Thyroid gland (tissue), 4 donors: ENCODE results near the gene EDNRA. TPM values are rescaled to one million over a fixed set of nuclear protein-coding genes. Genes with fewer than 3 reads are reported as not detected.

Source experiments
- DNase-seq, 2 donors: peaks; one replicate each; pipeline ENCODE4 v3.0.0-alpha.2; 2019
- H3K27ac ChIP-seq, 3 donors: fragments of 200-600 bp; sonication (generic); 1 replicate in 2 of 3; 2 replicates in 1 of 3; pipeline ENCODE4 v1.5.1; 2016 to 2019; ENCODE audit warnings: mild to moderate bottlenecking in 1 of 3, moderate library complexity in 1 of 3
- H3K27me3 ChIP-seq: fragments of 200-600 bp; sonication (generic); one replicate; pipeline ENCODE4 v1.5.1; 2019
- H3K36me3 ChIP-seq, 2 donors: fragments of 200-600 bp; sonication (generic); one replicate each; pipeline ENCODE4 v1.5.1; 2016 to 2019
- H3K4me1 ChIP-seq, 2 donors: fragments of 200-600 bp; sonication (generic); one replicate each; pipeline ENCODE4 v1.5.1; 2017 to 2019
- H3K4me3 ChIP-seq, 3 donors: fragments of 200-600 bp; sonication (generic); replicated peaks in 1 of 3; 1 replicate in 2 of 3; 2 replicates in 1 of 3; pipeline ENCODE4 v1.5.1; 2016; ENCODE audit warnings: mild to moderate bottlenecking in 1 of 3
- H3K9me3 ChIP-seq: fragments of 200-600 bp; sonication (generic); one replicate; pipeline ENCODE4 v1.5.1; 2017
- POLR2A ChIP-seq, 2 donors: fragments of 450-650 bp; IDR thresholded peaks; one replicate each; pipeline ENCODE4 v1.6.1; 2017; ENCODE audit warnings: antibody characterized with exemption in 2 of 2, mild to moderate bottlenecking in 2 of 2, moderate library complexity in 1 of 2
- WGBS, 2 donors: methylation state at CpG; one replicate each; pipeline ENCODE4 v1.1.5; 2017; 5-methylcytosine and 5-hydroxymethylcytosine counted together
- intact Hi-C: fragments of 100-400 bp; cut with DNase I; formaldehyde crosslinking; loops from one replicate; pipeline ENCODE4 v1.15.1; 2023
- total RNA-seq, 4 donors: library from RNA; depleted of rRNA; stranded (reverse); fragments of >200 nt; gene quantifications; one replicate each; pipeline ENCODE4 v1.2.3, GENCODE V29; 2016
- TF ChIP-seq, protein P1 (sequence below), 6 experiments: fragments of 200-600 bp in 3 of 6; fragments of 450-650 bp in 3 of 6; sonication (generic) in 3 of 6; IDR thresholded peaks; one replicate each; pipeline ENCODE4 v1.5.1; 2016 to 2019; ENCODE audit warnings: antibody characterized with exemption in 6 of 6, mild to moderate bottlenecking in 2 of 6, inconsistent platforms in 1 of 6, moderate library complexity in 1 of 6

The EDNRA gene
- total RNA-seq, 4 donors from 2014 or later, result 5.9 to 7.7 (median 6.8) TPM

DNA sequence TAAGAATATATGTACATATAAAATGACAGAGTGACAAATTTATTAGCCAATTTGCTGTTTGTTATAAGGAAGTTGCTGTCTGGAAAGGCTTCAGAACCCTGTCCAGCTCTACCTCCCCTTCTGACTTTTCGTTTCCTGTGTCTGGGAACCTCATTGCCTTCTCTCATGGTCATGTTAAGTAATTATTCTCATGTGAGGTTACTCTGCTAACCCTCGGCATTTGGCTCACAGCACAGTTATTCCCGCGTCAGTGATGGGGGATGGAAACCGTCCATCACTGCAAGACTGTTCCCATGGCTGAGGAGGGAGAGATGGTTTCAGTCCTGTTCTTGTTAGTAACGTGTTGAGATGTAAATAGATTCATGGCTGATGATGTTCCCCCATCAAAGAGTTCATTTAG, 11.9 kb downstream of the EDNRA start:
- DNase-seq, result no peak
- Histone ChIP-seq H3K4me3 (no peak overlapping the region), H3K9me3 (no peaks in the 10 kb centered on the region), H3K27ac (no peak overlapping the region), H3K27me3 (no peaks in the 10 kb centered on the region), H3K4me1 (no peaks in the 10 kb centered on the region), H3K36me3 (no peaks in the 10 kb centered on the region)
- intact Hi-C loops, result no loop called here
- WGBS, 2 donors, result 60 to 73% methylated on average over 6 of the region's 6 CpGs
- TF ChIP-seq, protein P1, sequence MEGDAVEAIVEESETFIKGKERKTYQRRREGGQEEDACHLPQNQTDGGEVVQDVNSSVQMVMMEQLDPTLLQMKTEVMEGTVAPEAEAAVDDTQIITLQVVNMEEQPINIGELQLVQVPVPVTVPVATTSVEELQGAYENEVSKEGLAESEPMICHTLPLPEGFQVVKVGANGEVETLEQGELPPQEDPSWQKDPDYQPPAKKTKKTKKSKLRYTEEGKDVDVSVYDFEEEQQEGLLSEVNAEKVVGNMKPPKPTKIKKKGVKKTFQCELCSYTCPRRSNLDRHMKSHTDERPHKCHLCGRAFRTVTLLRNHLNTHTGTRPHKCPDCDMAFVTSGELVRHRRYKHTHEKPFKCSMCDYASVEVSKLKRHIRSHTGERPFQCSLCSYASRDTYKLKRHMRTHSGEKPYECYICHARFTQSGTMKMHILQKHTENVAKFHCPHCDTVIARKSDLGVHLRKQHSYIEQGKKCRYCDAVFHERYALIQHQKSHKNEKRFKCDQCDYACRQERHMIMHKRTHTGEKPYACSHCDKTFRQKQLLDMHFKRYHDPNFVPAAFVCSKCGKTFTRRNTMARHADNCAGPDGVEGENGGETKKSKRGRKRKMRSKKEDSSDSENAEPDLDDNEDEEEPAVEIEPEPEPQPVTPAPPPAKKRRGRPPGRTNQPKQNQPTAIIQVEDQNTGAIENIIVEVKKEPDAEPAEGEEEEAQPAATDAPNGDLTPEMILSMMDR (IDR thresholded peaks at IDR 0.05), result no peak
- TF ChIP-seq POLR2A (IDR thresholded peaks at IDR 0.05), result no peak

DNA sequence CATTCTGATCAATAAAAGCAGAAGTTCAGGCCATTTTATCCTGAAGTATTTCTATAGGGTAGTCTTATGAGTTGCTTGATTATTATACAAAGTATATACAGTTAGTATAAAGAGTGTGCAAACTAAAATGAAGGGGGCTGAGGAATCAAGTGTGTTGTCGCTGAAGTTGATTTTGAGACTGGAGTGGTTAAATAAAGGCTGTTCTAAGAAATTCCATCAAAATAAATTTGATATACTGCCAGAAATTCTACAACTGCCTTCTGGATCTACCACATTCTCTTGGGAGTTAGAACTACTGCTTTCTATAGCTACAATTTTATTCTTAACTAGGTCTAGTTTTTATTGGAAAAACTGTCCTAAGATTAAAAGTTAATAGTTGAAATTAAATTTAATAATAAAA, 12.4 kb downstream of the EDNRA start:
- no peak for TF ChIP-seq POLR2A (IDR thresholded peaks at IDR 0.05)
- TF ChIP-seq, protein P1 (IDR thresholded peaks at IDR 0.05), result no peak
- no peaks in the 10 kb centered on the region for H3K9me3 ChIP-seq
- H3K27me3 ChIP-seq, result no peaks in the 10 kb centered on the region
- H3K36me3 ChIP-seq, result no peaks in the 10 kb centered on the region
- H3K4me3 ChIP-seq, result no peak overlapping the region
- intact Hi-C loops, result no loop called here
- no peak for DNase-seq
- no peaks in the 10 kb centered on the region for H3K4me1 ChIP-seq
- 81 to 84% methylated on average over 1 of the region's 1 CpG for WGBS, 2 donors
- no peak overlapping the region for H3K27ac ChIP-seq

DNA sequence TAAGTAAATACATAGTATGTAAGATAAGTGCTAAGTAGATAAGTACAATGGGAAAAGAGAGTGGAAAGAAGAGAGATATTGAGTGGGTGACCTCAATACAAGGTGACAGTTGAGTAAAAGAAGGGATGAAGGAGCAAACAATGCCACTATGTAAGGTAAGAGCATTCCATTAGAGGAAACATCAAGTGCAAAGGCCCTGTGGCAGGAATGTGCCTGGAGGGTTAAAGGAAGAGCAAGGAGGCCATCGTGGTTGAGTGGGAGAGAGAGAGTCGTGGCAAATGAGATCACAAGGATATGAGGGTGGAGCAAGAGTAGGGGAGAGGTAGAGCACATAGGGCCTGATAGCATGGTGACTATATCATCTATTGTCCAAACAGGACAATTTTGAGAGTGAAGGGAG, 13.4 kb downstream of the EDNRA start:
- intact Hi-C loops, result no loop called here
- no peak overlapping the region for H3K4me3 ChIP-seq
- H3K9me3 ChIP-seq, result no peaks in the 10 kb centered on the region
- TF ChIP-seq, protein P1 (IDR thresholded peaks at IDR 0.05), result no peak
- TF ChIP-seq POLR2A (IDR thresholded peaks at IDR 0.05), result no peak
- no peak overlapping the region for H3K27ac ChIP-seq
- no peaks in the 10 kb centered on the region for H3K27me3 ChIP-seq
- no peak for DNase-seq
- 62 to 69% methylated on average over 2 of the region's 2 CpGs for whole genome bisulfite sequencing, 2 donors
- no peaks in the 10 kb centered on the region for H3K36me3 ChIP-seq
- no peaks in the 10 kb centered on the region for H3K4me1 ChIP-seq

DNA sequence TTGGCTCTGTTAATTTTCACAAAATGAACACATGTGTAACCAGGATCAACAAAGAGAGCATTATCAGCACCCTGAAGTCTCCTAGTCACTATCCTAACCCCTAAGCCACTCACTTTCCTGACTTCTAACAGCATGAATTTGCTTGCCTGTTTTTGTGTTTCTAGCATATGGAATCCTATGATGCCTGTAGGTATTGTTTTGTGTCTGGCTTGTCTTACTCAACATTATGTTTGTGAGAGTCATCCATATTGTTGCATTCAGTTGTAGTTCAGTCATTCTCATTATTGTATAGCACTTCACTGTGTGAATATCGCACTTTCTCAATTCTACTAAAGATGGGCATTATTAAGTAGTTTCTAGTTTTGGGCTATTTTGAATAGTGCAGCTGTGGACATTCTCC, 15.6 kb downstream of the EDNRA start:
- no peaks in the 10 kb centered on the region for H3K9me3 ChIP-seq
- H3K36me3 ChIP-seq, result no peaks in the 10 kb centered on the region
- H3K27ac ChIP-seq, result no peak overlapping the region
- 90 to 98% methylated on average over 1 of the region's 1 CpG for WGBS, 2 donors
- TF ChIP-seq, protein P1 (IDR thresholded peaks at IDR 0.05), result no peak
- no peak for DNase-seq
- H3K4me3 ChIP-seq, result no peak overlapping the region
- intact Hi-C loops, result no loop called here
- no peaks in the 10 kb centered on the region for H3K4me1 ChIP-seq
- no peaks in the 10 kb centered on the region for H3K27me3 ChIP-seq

DNA sequence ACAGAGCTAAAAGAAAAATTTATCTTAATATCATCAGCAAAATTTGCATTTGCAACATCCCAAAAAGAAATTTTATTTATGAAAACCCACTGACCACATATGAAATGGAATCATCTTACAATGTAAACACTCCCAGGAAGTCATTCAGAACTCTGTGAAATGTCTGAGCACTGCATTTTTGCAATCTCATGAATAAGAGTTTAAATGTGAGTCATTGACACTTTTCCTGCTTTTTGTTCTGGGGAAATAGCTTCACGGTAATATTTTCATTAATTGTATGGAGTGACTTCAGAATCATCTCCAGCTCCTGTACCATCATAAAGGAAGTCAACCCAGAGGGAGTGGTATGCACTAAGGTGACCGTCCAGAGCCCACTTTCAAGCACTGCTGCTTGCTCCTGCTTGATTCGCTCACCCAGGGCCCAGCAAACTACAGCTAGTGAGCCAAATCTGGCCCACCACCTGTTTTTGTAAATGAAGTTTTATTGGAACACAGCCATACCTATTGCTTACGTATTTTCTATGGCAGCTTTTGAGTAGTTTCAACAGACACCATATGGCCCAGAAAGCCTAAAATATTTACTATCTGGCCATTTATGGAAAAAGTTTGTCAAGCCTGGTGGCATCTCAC, 17.2 kb downstream of the EDNRA start:
- no peak for DNase-seq
- Histone ChIP-seq H3K27me3 (no peaks in the 10 kb centered on the region), H3K27ac (no peak overlapping the region), H3K4me1 (no peaks in the 10 kb centered on the region), H3K9me3 (no peaks in the 10 kb centered on the region), H3K4me3 (no peak overlapping the region), H3K36me3 (no peaks in the 10 kb centered on the region)
- TF ChIP-seq, protein P1 (IDR thresholded peaks at IDR 0.05), result no peak
- TF ChIP-seq POLR2A (IDR thresholded peaks at IDR 0.05), result no peak
- 73 to 93% methylated on average over 4 of the region's 4 CpGs for WGBS, 2 donors
- intact Hi-C loops, result no loop called here
